IPS-NIHi7 (cell line): ENCODE measurements around the gene TRAPPC3L.
"Not testable (repeated sequence)": the region's sequence is repeated elsewhere in the genome, so short reads cannot be mapped to it uniquely, and the experiment has no call there.

Experiments used
- DNase-seq: peaks from one replicate; pipeline ENCODE4 v3.0.0; 2012; ENCODE audit warnings: mixed read lengths; ENCODE audit errors: extremely low spot score

TRAPPC3L gene

GRCh38 chr6:116513224-116513875, 32.1 kb downstream of the TRAPPC3L start:
- no peak for DNase-seq

- DNase-seq, result no peak
Observed at GRCh38 chr6:116512734-116513133, 32.8 kb downstream of the TRAPPC3L start.

GRCh38 chr6:116512111-116512559, 33.3 kb downstream of the TRAPPC3L start:
- no peak for DNase-seq

GRCh38 chr6:116511424-116512110, 33.9 kb downstream of the TRAPPC3L start, which contains the start of gene CALHM5:
TSS of gene CALHM5 (plus strand) at chr6:116511639. CDS start at chr6:116511697, 58 bp downstream.
- DNase-seq, result peak; percentile 60

GRCh38 chr6:116508527-116508926, 37.0 kb downstream of the TRAPPC3L start:
- DNase-seq, result no peak

GRCh38 chr6:116507324-116507723, 38.2 kb downstream of the TRAPPC3L start:
- DNase-seq, result no peak

GRCh38 chr6:116500969-116501433, 44.5 kb downstream of the TRAPPC3L start:
- DNase-seq, result no peak

GRCh38 chr6:116497113-116497676, 48.3 kb downstream of the TRAPPC3L start:
- no peak for DNase-seq

- DNase-seq, result not testable (repeated sequence)
Observed at GRCh38 chr6:116495161-116495560, 50.3 kb downstream of the TRAPPC3L start.

GRCh38 chr6:116492331-116493067, 53.0 kb downstream of the TRAPPC3L start:
- DNase-seq, result no peak

GRCh38 chr6:116491610-116492330, 53.7 kb downstream of the TRAPPC3L start:
- DNase-seq, result no peak

- no peak for DNase-seq
Observed at GRCh38 chr6:116485559-116486184, 59.8 kb downstream of the TRAPPC3L start.

GRCh38 chr6:116483616-116484015, 61.9 kb downstream of the TRAPPC3L start:
- no peak for DNase-seq

GRCh38 chr6:116482780-116483179, 62.7 kb downstream of the TRAPPC3L start:
- DNase-seq, result no peak

- DNase-seq, result no peak
Observed at GRCh38 chr6:116476002-116476678, 69.3 kb downstream of the TRAPPC3L start.

GRCh38 chr6:116475141-116475540, 70.3 kb downstream of the TRAPPC3L start:
- DNase-seq, result no peak

- no peak for DNase-seq
Observed at GRCh38 chr6:116472706-116473105, 72.8 kb downstream of the TRAPPC3L start.

- no peak for DNase-seq
Observed at GRCh38 chr6:116471531-116471930, 74.0 kb downstream of the TRAPPC3L start.

GRCh38 chr6:116468293-116468692, 77.2 kb downstream of the TRAPPC3L start:
- DNase-seq, result no peak

GRCh38 chr6:116467514-116467913, 78.0 kb downstream of the TRAPPC3L start:
- no peak for DNase-seq
